ENCODE data around the gene SH2D3C.

SH2D3C gene

DNA sequence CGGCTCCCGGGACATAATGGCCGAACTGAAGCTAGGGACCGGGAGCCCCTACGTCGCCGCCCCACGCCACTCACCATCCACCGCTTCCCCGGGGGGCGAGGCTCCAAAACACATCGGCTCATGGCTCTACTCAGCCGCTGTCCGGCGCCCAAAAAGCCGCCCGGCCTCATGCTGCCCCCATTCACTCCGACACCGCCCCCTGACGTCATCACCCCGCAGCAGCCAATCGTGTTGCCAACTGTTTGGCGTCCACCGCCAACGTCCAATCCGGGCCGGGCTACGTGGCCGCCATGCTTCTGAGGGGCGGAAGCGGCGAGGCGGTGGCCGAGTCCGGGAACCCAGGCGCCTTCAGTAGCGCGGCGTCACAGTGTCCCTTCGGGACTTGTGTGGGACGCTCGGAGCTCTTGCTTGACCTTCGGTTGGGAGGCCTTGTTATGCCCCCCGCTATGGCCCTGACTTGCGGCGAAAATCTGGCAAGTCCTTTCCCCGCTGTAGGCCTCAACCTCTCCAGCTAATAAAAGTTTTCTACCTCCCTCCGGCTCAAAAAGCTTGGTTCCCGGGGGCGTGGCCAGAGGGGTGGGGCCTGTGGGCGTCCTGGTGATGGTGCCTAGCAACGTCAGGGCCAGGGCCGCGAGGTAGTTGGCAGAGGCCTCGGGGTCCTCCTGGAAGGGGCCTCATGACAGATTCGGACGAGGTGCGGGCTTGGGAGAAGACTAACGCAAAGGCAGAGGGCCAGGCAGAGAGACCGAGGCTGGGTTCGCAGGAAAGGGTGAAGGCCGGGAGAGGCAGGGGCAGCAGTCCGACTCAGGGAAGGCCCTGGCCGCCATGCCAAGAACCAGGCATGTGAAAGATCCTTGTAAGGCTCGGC is 62.8 kb downstream of the SH2D3C start, which contains the start of the genes PTRH1 and TTC16:
PTRH1 (minus strand) TSS at position 194 of the 868 bp plus-strand sequence; CDS start at position 170, 24 bp downstream.
TTC16 (plus strand) TSS at position 610 of the 868 bp plus-strand sequence; CDS start at position 677, 67 bp downstream.
- peak; percentile 97 for DNase-seq (ENCODE audit: low spot score)

DNA sequence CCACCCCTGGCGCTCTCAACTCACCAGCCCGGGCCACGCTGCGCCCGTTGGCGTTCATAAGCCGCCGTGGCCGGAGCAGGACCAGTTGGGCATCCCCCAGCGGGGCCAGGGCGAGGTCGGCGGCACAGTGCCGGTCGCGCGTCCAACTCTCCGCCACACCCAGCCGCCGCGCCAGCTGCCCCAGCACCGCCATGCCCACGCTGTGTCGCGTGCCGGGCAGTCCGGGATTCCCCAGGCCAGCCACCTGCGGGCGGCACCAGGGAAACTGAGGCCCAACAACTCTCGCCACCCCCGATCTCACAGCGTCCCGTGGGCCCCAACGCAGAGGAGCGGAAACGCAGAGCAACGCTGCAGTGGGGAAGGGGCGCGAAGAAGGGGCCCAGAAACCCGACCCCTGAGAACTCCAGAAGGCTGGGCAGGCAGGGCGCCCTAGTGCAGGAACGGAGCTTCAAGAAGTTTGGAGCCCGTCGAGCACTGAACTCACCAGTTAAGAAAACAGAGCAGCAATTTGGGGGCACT is 63.5 kb downstream of the SH2D3C start:
- peak; percentile 26 for DNase-seq (ENCODE audit: low spot score)

DNA sequence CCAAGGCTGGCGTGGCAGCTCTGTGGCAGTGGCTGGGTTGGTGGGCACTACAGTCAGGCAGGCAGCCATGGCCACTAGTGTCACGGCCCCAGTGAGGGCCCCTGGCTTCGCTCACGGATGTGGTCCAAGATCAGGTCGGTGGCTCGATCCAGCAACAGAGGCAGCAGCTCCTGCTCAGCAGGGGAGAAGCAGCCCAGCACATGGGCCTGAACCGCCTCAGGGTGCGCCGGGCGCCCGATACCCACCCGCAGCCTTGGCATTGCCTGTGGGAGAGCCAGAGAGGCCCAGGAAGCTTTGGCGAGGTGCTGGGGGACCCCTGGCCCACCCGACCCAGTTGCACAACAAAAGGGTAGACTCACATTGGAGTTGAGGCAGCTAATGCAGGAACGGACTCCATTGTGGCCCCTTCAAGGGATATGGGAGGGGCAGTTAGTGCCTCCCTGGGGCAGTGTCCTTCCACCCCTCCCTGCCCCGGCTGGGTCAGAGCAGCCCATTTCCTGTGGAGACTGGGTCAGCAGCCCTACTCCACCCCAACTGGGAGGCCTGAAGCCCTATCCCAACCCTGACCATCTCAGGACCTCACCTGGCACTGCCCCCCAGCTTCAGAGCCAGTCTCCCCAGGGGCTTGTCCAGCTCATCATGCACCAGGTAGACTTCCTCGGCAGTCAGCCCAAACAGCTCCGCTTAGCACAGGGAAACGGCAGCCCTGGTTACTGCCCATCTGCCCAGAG is 64.3 kb downstream of the SH2D3C start:
- DNase-seq (ENCODE audit: low spot score): no peak

DNA sequence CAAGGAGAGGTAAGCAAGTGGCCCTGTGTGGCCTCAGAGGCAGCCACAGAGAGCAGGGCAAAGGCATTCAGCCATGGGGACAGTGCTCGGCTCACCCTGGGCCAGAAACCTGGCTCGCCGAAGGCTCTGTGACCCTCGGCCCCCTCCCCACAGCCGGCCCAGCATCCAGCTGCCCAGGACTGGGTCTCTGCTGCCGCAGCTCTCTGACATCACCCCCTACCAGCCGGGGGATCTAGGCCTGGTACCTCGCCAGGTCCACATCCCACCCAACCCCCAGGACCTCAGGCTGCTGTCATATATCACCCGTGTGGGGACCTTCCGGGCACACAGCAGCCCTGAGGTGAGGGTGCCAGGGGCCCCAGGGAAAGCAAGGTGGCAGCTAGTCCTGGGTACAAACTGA is 65.6 kb downstream of the SH2D3C start:
- DNase-seq (ENCODE audit: low spot score): no peak

DNA sequence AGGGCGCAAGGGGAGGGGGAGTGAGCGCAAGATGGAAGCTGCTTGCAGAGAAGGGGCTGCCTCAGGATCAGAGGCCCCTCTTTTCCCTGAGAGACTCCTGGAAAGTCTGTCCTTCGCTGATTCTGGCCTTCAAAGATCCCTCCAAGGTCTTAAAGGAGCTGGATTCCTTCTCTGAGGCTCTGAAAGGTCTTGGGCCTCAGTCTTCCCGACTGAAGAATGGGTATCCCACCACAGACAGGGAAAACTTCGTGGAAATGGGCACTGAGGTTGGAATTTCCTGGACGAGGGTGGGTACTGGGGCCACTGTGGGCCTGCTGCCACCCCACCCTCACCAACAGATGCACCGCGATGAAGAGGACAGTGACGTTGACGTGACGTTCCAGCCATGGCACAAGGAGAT is 66.1 kb downstream of the SH2D3C start:
- DNase-seq (ENCODE audit: low spot score): no peak

DNA sequence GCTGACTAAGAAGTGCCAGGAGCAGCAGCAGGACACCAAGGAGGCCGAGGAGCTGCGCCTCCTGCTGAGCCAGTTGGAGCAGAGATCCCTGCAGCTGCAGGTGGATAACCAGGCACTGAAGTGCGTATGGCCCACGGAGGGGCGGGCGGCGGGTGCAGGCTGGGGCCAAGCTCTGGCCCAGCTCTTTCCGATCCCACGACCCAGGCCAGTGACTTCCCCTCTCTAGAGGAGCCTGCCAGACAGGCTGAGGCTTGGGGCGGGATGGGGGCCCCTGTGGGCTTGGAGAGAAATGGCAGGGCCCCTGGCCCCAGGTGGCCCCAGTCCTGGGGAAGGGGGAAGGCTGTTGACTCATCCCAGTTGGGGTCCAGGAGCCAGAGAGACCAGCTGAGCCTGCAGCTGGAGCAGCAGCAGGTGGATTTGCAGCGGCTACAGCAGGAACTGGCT is 66.6 kb downstream of the SH2D3C start:
- DNase-seq (ENCODE audit: low spot score): no peak

DNA sequence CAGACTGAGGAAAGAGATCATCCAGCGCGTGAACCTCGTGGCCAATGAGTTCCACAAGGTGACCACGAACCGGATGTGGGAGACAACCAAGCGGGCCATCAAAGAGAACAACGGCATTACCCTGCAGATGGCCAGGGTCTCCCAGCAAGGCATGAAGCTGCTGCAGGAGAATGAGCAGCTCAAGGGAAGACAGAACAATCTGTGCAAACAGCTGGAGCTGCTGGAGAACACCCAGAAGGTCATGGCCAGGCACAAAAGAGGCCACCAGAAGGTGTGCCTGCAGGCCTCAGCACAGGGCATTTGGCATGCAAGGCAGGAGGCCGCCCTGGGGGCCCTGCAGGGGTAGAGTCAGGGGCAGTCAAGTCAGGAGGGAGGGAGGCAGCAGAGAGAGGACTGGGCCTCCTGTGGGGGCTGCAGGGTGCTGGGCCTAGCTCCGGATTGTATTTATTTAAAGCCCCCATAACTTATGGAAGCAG is 67.2 kb downstream of the SH2D3C start:
- DNase-seq (ENCODE audit: low spot score): no peak

DNA sequence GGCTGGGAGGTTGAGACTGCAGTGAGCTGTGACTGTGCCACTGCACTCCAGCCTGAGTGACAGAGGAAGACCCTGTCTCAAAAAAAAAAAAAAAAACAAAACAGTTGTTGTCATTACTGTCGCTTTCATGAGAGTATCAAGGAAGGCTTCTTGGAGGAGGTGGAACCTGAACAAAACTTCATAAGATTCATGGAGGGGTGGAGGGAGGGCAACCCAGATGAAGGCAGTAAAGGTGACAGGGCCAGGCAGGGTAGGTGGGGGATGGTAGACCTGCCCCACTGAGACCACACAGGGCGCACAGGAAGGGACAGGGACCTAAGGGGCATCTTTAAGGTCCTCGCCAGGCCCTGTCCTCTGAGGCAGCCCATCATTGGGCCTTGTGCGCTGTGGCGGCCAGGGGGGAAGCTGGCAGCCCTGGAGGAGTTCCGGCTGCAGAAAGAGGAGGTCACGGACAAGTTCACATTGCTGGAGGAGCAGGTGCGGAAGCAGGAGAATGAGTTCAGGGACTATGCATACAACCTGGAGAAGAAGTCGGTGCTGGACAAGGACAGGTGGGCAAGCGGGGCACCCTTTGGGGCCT is 68.2 kb downstream of the SH2D3C start:
- DNase-seq (ENCODE audit: low spot score): no peak

DNA sequence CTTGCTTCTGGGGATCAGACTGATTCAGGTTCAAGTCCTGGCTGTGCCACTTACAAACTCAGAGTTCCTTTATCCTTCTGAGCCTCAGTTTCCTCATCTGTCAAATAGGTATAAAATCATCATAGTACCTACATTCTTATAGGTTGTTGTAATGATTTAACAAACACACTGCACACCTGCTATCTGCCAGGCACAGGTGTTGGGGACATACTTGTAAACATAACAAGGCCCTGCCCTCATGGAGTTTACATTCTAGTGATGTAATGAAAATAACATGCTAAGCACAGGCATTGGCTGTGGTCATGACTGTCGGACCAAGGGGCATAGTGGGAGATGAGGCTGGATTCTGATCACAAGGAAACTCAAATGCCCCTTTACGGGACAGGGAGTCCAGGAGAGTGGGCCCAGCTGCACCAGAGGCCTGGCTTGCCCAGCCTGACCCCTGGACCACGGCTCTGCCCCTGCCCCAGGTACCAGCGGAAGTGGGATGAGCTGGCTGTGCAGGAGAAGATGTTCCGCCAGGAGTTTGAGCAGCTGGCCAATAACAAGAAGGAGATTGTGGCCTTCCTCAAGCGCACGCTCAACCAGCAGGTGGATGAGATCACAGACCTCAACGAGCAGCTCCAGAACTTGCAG is 69.4 kb downstream of the SH2D3C start:
- no peak for DNase-seq (ENCODE audit: low spot score)

DNA sequence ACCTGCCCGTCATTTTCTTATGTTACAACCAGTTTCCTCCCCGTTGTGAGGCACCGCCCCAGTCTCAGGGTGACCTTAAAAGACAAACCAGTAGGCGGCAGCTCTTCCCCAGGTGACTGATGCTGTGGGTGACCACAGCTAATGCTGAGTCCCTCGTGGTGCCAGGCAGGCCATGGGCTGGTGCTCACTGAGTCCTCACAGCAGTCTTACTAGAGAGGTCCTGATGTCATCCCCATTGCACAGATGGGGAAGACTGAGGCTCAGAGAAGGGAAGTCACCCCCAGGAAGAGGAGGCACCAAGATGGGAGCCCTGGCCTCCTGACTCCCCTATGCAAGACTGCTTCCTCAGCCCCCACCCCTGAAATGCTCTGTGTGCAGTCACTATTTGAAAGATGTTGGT is 70.7 kb downstream of the SH2D3C start:
- no peak for DNase-seq (ENCODE audit: low spot score)

DNA sequence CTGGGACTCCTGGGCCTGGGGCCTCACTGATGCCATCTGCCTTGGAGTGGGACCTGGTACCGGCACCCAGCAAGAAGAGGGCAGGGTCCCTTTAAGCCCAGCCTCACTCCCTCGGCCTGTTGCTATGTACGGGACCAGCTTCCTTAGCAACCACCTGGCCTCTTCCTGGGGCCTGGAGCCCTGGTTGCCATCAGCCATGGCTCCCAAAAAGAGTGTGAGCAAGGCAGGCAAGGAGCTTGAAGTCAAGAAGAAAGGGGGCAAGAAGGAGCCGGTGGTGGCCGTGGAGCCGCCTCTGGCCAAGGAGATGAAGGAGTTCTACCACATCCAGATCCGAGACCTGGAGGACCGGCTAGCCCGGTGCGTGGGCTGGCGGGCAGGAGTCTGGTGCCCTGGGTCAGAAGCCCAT is 71.6 kb downstream of the SH2D3C start, which contains the start of gene CFAP157:
CFAP157 (plus strand) TSS at position 153 of the 406 bp plus-strand sequence; CDS start at position 197, 44 bp downstream.
- DNase-seq (ENCODE audit: low spot score): no peak

DNA sequence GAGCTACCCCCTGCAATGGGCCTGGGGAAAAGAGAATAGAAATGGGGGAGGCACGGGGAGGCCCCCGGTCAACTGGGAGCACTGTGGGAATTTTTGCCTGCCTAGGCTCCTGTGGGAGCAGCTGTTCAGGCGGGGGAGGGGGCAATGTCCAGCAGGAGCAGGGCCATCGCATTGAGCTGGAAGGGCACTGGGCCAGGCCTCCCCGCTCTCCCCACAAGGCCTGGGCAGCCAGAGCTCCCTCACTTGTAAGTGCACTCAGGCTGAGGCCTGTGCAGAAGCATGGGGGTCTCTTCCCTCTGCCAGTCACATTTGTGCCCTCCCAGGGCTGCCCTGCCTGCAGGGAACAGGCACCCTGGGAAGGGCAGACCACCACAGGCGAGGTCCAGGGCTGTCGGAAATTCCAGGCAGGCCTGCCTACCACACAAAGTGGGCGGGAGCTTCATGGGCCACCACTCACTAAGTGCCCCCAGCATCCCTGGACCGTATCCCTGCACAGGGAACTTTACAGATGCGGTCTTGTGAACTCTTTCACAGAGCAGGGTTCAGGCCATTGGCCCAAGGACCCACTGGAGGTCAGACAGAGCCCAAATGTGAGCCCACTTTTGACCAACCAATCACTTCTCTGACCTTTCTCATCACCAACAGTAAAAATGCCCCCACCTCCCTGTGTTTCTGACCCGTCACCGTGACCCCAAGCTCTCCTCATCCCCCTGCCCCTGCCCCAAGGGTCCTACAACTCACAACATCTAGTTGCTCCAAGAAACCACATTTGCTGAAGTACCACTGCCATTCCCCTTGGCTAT is 72.7 kb downstream of the SH2D3C start:
- no peak for DNase-seq (ENCODE audit: low spot score)

DNA sequence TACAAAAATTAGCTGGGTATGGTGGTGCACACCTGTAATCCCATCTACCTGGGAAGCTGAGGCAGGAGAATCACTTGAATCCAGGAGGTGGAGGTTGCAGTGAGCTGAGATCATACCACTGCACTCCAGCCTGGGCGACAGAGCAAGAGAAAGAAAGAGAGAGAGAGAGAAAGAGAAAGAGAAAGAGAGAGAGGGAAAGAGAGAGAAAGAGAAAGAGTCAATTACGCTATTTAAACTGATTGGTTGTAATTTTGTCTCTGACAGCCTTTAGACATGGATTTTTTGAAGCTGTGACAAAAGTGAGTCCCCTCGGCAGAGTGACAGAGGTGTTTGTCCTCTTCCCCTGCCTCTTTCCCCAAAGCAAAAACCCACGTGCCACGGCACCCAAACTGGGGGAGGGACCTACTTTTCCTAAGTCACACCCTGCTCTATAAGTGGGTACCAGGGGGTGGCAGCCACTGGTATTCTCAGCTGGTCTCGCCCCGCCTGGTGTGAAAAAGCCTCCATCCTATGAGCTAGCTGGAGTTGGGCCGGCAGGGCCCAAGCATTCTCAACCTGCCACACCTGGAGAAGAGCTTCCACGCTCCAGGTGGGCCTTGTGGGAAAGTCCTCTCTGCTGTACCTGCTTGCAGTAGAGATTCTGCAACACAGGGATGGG is 75.0 kb downstream of the SH2D3C start:
- no peak for DNase-seq (ENCODE audit: low spot score)

DNA sequence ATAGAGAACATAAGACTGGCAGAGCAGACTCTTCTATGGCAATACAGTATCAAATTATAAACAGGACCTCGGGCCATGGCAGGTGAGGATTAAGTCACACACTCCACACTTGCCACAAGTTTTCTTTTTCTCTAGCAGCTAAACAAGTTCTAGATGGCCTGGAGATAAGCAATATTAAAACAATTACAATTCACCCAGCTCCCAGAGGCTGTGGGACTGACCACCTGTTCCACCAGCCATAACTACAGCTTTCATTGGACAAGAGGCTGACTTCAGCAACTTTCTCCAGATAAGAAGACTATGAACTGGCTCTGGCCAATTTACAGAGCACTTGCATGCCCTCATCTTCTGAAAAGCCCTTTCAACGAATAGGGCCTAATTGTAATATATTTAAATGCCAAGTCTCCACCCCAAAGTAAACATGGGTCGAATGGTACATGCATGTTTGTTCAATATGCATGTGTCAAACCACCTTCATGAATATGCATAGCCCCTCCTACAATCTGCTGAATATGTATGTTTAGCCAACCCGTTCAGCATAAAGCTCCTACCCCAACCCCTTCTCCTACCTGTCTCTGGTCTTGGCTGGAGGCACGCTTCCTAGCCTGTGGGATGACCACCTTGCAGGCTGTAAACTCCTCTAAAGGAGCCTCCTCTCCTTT is 77.7 kb downstream of the SH2D3C start:
- DNase-seq (ENCODE audit: low spot score): no peak

DNA sequence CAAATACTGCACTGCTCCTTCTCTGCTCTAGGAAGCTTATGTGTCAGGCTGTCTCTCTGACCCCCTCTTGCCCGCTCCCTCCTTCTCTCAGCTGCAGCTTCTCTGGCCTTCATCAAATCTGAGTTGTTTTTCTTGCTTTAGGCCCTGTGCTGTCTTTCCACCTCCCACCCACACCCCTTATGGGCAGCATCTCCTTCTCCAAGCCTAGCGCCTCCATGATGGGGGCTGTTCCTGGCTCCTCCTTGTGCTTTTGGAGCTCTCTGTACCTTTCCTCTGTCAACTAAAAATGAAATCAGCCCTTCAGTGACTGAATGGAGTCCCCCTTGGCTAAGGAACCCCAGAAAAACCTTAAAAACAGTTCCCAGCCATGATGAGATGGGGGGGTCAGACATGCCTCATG is 78.3 kb downstream of the SH2D3C start:
- DNase-seq (ENCODE audit: low spot score): no peak

DNA sequence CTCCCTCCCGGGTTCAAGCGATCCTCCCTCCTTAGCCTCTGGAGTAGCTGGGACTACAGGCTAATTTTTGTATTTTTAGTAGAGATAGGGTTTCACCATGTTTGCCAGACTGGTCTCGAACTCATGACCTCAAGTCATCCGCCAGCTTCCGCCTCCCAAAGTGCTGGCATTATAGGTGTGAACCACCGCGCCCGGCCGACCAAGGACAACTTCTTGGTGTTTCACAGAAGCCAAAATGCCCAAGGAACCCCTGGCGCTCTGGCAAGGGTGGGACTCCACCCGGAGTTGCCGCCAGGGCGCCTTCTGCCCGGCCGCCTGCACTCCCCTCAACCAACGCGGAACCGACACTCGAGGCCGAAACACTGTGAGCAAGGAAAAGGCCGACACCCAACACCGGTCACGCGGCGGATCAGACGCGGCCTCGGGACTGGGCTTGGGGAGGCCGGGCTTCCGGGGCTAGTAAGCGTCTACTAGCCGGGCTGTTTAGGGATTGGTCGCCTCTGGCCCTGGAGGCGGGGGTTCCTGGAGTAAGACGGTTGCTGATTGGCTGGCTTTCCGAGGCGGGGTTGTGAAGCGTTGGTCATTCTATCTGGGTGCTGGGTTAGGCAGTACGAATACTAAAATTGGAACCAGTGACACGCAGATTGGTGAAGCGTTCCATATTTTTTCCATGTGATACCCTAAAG is 79.3 kb downstream of the SH2D3C start:
- DNase-seq (ENCODE audit: low spot score): peak; percentile 95

DNA sequence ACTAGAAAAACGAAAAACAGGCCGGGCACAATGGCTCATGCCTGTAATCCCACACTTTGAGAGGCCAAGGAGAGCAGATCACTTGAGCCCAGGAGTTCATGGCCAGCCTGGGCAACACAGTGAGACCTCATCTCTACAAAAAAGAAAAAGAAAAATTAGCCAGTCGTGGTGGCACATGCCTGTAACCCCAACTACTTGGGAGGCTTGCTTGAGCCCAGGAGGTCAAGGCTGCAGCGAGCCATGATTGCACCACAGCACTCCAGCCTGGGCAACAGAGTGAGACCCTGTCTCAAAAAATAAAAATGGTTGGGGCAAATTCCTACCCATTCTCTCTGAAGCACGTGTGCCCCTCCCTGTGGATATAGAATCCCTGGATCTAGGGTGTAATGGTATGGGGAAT is 80.1 kb downstream of the SH2D3C start:
- no peak for DNase-seq (ENCODE audit: low spot score)

DNA sequence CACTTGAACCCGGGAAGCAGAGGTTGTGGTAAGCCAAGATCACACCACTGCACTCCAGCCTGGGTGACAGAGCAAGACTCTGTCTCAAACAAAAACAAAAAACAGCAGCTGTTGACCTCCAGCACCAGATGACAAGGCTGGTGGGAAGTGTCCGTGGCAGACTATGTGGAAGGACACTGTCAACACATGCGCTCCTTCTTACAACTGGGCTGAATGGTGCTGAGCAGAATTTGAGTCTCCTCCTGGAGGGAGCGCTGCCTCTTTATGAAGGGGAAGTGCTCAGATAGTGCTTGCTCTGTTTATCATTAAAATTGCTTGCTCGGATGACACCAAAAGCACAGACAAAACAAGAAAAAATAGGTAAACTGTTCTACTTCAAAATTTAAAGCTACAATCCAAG is 80.9 kb downstream of the SH2D3C start:
- DNase-seq (ENCODE audit: low spot score): no peak

Measured in LoVo (cell line).